HepG2 (cell line): ENCODE data around the gene PPP1R18. TPM values are rescaled to one million over a fixed set of nuclear protein-coding genes. Genes with fewer than 3 reads are reported as not detected.

Experiments used
- ETV5 ChIP-seq: IDR thresholded peaks from 2 replicates; pipeline ENCODE4 v1.6.1; 2018; ENCODE audit warnings: missing biosample characterization, missing genetic modification reagents, inconsistent platforms, borderline replicate concordance
- FOXO1 ChIP-seq: sonication (generic); formaldehyde crosslinking; IDR thresholded peaks from 2 replicates; pipeline ENCODE4 v1.4.0; 2020; ENCODE audit warnings: missing genetic modification reagents
- HNRNPH1 ChIP-seq: fragments of 200-400 bp; formaldehyde crosslinking; optimal IDR thresholded peaks from 2 replicates; pipeline ENCODE3; 2017; ENCODE audit warnings: mild to moderate bottlenecking, low read depth, low read length
- NCOA2 ChIP-seq: sonication (generic); formaldehyde crosslinking; IDR thresholded peaks from 2 replicates; pipeline ENCODE4 v1.8.0; 2022; ENCODE audit warnings: inconsistent platforms
- NFIB ChIP-seq: sonication (generic); formaldehyde crosslinking; IDR thresholded peaks from 2 replicates; pipeline ENCODE4 v1.9.0; 2021; ENCODE audit warnings: missing genetic modification reagents, mild to moderate bottlenecking, borderline replicate concordance
- SP140L ChIP-seq: sonication (generic); formaldehyde crosslinking; IDR thresholded peaks from 2 replicates; pipeline ENCODE4 v1.4.0; 2020; ENCODE audit warnings: missing genetic modification reagents, borderline replicate concordance
- ZNF20 ChIP-seq: sonication (generic); formaldehyde crosslinking; IDR thresholded peaks from 2 replicates; pipeline ENCODE4 v1.4.0; 2020; ENCODE audit warnings: mild to moderate bottlenecking, moderate library complexity, missing genetic modification reagents
- ZNF343 ChIP-seq: sonication (generic); formaldehyde crosslinking; IDR thresholded peaks from 2 replicates; pipeline ENCODE4 v1.4.0; 2020; ENCODE audit warnings: mild to moderate bottlenecking, missing genetic modification reagents
- ZNF563 ChIP-seq: sonication (generic); formaldehyde crosslinking; IDR thresholded peaks from 2 replicates; pipeline ENCODE4 v1.8.0; 2022; ENCODE audit warnings: mild to moderate bottlenecking, moderate library complexity, missing genetic modification reagents
- ZNF614 ChIP-seq: IDR thresholded peaks from 2 replicates; pipeline ENCODE4 v1.6.1; 2018; ENCODE audit warnings: missing biosample characterization, missing genetic modification reagents, inconsistent platforms, borderline replicate concordance
- ZNF691 ChIP-seq: sonication (generic); formaldehyde crosslinking; IDR thresholded peaks from 2 replicates; pipeline ENCODE4 v1.4.0; 2020; ENCODE audit warnings: missing genetic modification reagents, low read depth, mild to moderate bottlenecking, borderline replicate concordance
- ZNF788 ChIP-seq: sonication (generic); formaldehyde crosslinking; IDR thresholded peaks from 2 replicates; pipeline ENCODE4 v1.5.0; 2020; ENCODE audit warnings: mild to moderate bottlenecking, missing genetic modification reagents, borderline replicate concordance
- ZXDC ChIP-seq: sonication (generic); formaldehyde crosslinking; IDR thresholded peaks from 2 replicates; pipeline ENCODE4 v1.5.0; 2020; ENCODE audit warnings: mild to moderate bottlenecking, missing genetic modification reagents
- polyA plus RNA-seq, 8 experiments: library from polyadenylated mRNA; depleted of rRNA in 3 of 8; stranded (reverse) in 7 of 8; unstranded in 1 of 8; fragments of >200 nt; fragmentation: Illumina TruSeq in 4 of 8; extraction: Trizol in 4 of 8; gene quantifications; 2 replicates each; pipeline versions ENCODE4 v1.2.1 to v1.2.3, GENCODE V29; 2011 to 2016; ENCODE audit warnings: low read depth in 4 of 8, missing spikeins in 1 of 8, mixed read lengths in 1 of 8; ENCODE audit not compliant: insufficient read depth in 1 of 8
- total RNA-seq, 5 experiments: library from RNA; depleted of rRNA; stranded (reverse); fragments of >200 nt; fragmentation: Illumina TruSeq; extraction: Trizol; gene quantifications; 2 replicates each; pipeline ENCODE4 v1.2.3, GENCODE V29; 2016; ENCODE audit warnings: low read depth in 1 of 5
- TF ChIP-seq, protein P1 (sequence below): sonication (generic); formaldehyde crosslinking; conservative IDR thresholded peaks from 2 replicates; pipeline ENCODE4 v1.4.0; 2020; ENCODE audit warnings: mild to moderate bottlenecking, missing genetic modification reagents, moderate library complexity
- TF ChIP-seq, protein P2 (sequence below), 2 experiments: sonication (generic) in 1 of 2; formaldehyde crosslinking in 1 of 2; IDR thresholded peaks; 2 replicates each; pipeline versions ENCODE4 v1.5.1 to v1.6.1; 2011 to 2020; ENCODE audit warnings: borderline replicate concordance in 1 of 2, low read depth in 1 of 2, low read length in 1 of 2, mild to moderate bottlenecking in 1 of 2, missing genetic modification reagents in 1 of 2, moderate library complexity in 1 of 2

The PPP1R18 gene
- total and polyA plus RNA-seq, 2 of the 13 experiments (the other 11 are each of a cell fraction or from before 2014, with no cell fraction given) = 4.9 to 9.2 TPM

DNA sequence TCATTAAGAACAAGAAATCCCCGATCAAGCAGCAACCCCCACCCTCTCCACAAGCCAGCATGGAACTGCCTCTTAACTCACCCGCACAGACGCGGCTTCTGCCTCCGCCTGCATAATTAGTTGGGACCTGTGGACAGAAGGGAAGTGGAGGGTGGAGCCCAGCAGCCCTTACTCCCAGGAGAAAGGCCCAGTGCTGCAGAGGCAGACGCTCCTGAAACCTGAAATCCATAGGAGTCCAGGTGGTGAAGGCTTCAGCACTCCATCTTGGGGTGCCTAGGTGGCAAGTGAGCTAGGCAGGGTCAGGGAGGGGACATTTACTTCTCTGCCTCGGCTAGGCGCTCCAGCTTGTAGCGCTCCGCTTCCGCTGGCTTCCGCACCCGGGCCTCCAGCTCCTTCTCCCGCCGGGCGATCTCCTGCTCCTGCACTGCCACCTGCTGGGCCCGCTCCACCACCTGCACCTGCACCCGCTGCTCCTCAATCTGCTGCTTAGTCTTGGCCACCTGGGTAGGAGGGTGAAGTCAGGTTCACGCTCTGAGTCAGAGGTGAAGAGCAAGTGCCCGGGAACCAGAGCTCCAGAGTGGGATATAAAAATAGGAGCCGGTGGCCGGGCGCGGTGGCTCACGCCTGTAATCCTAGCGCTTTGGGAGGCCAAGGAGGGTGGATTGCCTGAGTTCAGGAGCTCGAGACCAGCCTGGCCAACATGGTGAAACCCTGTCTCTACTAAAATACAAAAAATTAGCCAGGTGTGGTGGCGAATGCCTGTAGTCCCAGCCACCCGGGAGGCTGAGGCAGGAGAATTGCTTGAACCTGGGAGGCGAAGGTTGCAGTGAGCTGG, 44.4 kb upstream of the PPP1R18 start (continued):
- TF ChIP-seq, protein P1, sequence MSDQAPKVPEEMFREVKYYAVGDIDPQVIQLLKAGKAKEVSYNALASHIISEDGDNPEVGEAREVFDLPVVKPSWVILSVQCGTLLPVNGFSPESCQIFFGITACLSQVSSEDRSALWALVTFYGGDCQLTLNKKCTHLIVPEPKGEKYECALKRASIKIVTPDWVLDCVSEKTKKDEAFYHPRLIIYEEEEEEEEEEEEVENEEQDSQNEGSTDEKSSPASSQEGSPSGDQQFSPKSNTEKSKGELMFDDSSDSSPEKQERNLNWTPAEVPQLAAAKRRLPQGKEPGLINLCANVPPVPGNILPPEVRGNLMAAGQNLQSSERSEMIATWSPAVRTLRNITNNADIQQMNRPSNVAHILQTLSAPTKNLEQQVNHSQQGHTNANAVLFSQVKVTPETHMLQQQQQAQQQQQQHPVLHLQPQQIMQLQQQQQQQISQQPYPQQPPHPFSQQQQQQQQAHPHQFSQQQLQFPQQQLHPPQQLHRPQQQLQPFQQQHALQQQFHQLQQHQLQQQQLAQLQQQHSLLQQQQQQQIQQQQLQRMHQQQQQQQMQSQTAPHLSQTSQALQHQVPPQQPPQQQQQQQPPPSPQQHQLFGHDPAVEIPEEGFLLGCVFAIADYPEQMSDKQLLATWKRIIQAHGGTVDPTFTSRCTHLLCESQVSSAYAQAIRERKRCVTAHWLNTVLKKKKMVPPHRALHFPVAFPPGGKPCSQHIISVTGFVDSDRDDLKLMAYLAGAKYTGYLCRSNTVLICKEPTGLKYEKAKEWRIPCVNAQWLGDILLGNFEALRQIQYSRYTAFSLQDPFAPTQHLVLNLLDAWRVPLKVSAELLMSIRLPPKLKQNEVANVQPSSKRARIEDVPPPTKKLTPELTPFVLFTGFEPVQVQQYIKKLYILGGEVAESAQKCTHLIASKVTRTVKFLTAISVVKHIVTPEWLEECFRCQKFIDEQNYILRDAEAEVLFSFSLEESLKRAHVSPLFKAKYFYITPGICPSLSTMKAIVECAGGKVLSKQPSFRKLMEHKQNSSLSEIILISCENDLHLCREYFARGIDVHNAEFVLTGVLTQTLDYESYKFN (CRISPR knock-in tag) = no peak
- 0 out of 2 replicates have a peak, but pooled peaks have one; percentile 31 for TF ChIP-seq ZNF343
- TF ChIP-seq, protein P2, sequence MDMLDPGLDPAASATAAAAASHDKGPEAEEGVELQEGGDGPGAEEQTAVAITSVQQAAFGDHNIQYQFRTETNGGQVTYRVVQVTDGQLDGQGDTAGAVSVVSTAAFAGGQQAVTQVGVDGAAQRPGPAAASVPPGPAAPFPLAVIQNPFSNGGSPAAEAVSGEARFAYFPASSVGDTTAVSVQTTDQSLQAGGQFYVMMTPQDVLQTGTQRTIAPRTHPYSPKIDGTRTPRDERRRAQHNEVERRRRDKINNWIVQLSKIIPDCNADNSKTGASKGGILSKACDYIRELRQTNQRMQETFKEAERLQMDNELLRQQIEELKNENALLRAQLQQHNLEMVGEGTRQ (IDR thresholded peaks at IDR 0.05; ENCODE audit: low read depth, low read length) = no peak
- TF ChIP-seq, protein P2 (CRISPR knock-in tag; IDR thresholded peaks at IDR 0.05; ENCODE audit: borderline replicate concordance) = no peak
- no peak for TF ChIP-seq SP140L
- no peak for TF ChIP-seq HNRNPH1
- no peak for TF ChIP-seq ZXDC (CRISPR knock-in tag)
- peak; percentile 76; the same call in 1 of the 2 replicates for TF ChIP-seq ZNF614
- TF ChIP-seq NCOA2 (CRISPR knock-in tag) = no peak
- 0 out of 2 replicates have a peak, but pooled peaks have one; percentile 40 for TF ChIP-seq ZNF691
- no peak for TF ChIP-seq NFIB (CRISPR knock-in tag)
- TF ChIP-seq ZNF20 (CRISPR knock-in tag) = no peak
- TF ChIP-seq ZNF563 (CRISPR knock-in tag) = 0 out of 2 replicates have a peak, but pooled peaks have one; percentile 41
- no peak for TF ChIP-seq FOXO1 (CRISPR knock-in tag)
- TF ChIP-seq ZNF788 = peak; percentile 35; the same call in 1 of the 2 replicates
- 0 out of 2 replicates have a peak, but pooled peaks have one; percentile 17 for TF ChIP-seq ETV5 (CRISPR knock-in tag)
